Subcutaneous adipose tissue (tissue), 4 donors: ENCODE results near the gene RGS7BP. TPM values are rescaled to one million over a fixed set of nuclear protein-coding genes. Genes with fewer than 3 reads are reported as not detected.

ENCODE experiments used
- total RNA-seq, 4 donors: library from RNA; depleted of rRNA; stranded (reverse); fragments of >200 nt; gene quantifications; one replicate each; pipeline ENCODE4 v1.1.0, GENCODE V29; 2016
- TF ChIP-seq, protein P1 (sequence below): fragments of 450-650 bp; IDR thresholded peaks from one replicate; pipeline ENCODE4 v1.5.1; 2016; ENCODE audit warnings: low read depth, mild to moderate bottlenecking, control low read depth, antibody characterized with exemption, moderate library complexity

RGS7BP gene
- total RNA-seq, 4 donors from 2014 or later, result 0.33 to 2.6 (median 0.45) TPM

DNA sequence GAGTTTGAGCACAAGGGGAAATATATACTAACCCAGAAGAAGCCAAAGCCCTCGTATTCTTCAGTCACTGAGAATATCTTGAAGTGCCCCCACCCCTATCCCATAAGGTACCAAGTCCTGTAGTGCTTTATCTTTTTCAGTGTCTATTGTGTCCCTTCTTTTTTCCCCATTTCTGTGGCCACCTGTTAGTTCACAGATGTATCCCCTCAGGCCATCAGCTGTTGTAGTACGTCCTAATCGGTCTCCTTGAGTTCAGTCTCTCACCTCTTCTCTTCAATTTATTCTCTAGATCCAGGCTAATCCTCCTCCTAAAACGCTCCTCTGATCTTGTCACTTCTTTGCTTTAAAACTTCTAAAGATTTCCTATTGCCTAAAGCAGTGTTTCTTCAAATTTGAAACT lies 10.4 kb downstream of the RGS7BP start:
- TF ChIP-seq, protein P1, sequence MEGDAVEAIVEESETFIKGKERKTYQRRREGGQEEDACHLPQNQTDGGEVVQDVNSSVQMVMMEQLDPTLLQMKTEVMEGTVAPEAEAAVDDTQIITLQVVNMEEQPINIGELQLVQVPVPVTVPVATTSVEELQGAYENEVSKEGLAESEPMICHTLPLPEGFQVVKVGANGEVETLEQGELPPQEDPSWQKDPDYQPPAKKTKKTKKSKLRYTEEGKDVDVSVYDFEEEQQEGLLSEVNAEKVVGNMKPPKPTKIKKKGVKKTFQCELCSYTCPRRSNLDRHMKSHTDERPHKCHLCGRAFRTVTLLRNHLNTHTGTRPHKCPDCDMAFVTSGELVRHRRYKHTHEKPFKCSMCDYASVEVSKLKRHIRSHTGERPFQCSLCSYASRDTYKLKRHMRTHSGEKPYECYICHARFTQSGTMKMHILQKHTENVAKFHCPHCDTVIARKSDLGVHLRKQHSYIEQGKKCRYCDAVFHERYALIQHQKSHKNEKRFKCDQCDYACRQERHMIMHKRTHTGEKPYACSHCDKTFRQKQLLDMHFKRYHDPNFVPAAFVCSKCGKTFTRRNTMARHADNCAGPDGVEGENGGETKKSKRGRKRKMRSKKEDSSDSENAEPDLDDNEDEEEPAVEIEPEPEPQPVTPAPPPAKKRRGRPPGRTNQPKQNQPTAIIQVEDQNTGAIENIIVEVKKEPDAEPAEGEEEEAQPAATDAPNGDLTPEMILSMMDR, result no peak

DNA sequence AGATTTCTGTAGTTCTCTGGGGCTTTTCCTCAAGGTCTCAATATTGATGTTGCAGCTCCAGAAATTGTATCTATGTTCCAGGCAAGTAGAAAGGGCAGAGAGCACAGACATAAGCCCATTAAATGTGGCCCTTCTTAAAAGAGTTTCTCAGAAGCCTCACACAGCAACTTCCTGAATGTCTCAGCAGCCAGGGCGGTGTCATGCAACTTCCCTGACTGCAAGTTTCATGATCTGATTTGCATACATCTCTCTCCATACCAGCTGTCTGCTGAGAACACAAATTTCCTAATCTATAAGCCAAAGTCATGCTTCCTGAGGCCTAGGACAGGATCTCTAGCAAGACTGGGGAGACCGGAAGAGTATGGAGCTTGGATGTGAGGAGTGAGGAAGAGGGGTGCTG lies 13.0 kb downstream of the RGS7BP start:
- TF ChIP-seq, protein P1, result no peak

DNA sequence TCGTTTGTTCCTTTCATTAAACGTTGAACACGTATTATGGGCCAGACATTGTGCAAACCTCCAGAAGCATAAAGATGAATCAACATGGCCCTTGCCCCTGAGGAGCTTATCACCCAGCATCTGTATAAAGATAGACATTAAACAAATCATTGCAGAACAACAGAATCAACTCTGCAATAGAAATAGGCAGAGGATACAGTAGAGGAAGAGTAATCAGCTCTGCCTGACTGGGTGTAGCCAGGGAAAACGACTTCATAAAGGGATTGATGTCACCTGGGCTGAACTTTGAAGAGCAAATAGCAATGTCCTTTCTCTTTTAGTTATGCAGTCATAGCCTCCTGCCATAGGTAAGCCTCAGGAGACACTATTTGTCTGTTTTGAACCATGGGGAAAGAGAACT lies 13.4 kb downstream of the RGS7BP start:
- TF ChIP-seq, protein P1, result no peak

DNA sequence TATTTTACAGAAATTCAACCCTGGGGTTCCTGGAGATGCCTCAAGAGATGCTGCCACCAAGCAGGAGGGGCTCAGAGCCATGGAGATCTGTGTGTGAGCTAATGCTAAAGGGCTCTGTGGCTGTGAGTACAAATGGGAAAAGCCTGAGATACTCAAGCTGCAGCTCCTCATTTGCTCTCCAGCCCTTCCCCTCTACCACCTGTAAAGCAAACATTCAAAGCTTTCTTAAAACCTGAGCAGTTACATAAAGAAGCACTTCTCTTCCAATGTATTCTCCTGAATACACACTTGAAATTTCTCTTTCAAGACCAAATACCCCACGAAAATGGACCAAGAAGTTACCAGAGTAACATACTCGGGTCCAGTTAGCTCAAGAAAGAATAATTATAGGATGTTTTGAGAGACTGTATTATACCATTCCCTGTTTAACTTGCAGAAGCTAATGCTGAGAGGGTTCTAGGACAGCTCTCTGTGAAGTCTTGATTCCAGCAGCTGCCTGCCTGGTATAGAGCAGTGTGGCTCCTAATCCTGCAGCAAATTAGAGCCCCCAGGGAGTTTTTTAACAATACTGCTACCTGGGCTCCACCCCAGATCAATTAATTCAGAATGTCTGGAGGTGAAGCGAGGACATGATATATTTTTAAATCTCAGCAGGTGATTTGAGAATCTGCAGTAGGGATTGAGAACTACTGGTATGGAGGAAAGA lies 21.1 kb downstream of the RGS7BP start:
- TF ChIP-seq, protein P1, result no peak

DNA sequence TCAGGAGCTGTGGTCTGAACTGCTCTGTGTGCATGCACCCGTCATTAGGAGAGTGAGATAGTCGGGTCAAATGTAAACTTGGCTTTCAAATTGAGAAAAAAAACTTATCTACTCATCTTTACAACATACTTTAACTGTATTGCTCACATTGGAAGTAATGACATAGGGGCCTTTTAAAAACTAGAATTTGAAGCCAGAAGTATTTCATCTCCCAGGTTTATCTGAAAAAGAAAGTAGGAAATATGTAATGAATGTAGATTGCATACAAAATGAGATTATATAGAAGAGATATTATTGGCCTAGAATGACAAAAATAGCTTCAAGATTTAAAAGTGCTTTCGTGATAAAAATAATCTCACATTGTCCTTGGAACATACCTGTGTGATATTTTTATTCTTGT lies 24.3 kb downstream of the RGS7BP start:
- TF ChIP-seq, protein P1, result no peak

DNA sequence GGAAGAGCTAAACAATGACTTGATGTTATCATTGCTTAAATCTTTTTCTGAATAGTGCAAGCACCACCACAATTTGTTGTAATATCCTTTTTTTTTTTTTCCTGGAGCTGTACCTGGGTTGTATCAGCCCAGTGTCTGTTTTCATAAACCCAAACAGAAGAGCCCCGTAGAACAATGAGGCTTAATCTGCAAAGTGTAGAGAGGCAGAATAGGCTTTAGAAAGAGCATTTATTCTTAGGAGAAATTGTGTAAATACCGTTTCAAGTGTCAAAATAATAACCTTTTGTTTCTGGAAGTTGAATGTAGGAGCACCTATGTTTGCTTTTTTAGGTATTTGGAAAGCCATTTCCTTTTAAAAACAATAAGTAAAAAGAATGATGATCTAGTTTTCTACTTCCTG lies 26.4 kb downstream of the RGS7BP start:
- TF ChIP-seq, protein P1, result no peak

DNA sequence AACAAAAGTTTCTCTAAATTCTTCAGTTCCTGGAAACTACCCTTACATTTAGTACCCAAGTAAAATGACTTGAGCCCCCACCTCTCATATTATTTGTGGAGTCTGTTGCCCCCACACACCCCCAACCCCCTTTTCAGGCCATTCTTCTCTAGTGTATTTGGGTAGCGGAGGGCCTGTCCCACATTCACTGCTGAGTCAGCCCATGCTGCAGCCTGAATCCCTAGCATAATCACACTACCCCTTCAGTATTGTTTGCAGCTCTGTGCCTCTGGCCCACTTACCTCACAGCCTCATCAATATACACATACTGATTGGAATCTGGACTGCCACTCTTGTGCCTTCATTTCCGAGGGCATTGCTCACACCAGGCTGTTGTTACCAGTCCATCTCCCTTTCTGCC lies 26.8 kb downstream of the RGS7BP start:
- TF ChIP-seq, protein P1, result no peak
